ENCODE measurements around the gene BMP2.

The BMP2 gene

DNA sequence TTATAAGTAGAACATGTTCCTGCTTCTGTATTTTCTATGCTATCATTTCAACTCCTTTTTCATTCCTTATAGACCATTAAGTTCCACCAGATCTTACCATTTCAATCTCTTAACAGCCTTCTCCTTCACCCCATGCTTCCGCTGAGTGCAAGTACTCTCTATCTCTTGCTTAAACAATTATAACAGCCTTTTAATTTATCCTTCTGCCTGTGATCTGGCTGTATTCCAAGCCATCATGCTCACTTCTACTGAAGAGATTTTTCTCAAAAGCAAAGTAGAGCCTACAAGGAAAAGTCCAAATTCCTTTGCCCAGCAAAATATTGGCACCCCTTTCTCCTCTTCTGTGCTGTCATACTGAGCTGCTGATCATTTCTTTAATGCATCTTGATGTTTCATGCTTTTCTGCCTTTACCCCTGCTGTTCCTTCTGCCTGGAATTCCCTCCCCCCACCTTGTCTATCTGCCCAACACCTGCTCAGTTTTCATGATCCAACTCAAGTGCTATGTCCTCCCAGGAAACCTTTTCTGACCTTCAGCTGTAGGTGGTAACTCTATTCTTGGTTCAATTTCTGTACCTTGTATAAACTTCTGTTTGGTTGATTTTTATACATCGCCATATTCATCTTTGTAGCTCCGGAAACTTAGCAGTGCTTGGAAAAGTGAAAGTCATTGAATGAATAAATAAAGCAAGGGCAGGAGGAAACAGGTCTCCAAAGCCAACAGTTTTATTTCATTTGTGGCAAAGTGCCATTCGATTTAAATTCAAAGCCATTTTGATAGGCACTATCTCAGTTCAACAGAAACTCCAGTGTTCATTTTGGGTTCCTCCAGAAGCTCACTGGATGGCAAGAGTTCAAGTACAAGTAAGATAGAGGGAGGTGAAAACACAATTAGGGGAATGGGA, 10.5 kb upstream of the BMP2 start:
- no peak overlapping the region for H3K4me2 ChIP-seq (ENCODE audit: low read depth, low read length, poor library complexity, severe bottlenecking)
- H3K36me3 ChIP-seq (ENCODE audit: low read length): no peaks in the 10 kb centered on the region
- H3K27me3 ChIP-seq (ENCODE audit: low read length): no peaks in the 10 kb centered on the region
- H3K9me2 ChIP-seq (replicated peaks; ENCODE audit: insufficient read depth, low read length): no peaks in the 10 kb centered on the region
- H4K20me1 ChIP-seq (ENCODE audit: low read depth, low read length): no peaks in the 10 kb centered on the region
- no peaks in the 10 kb centered on the region for H3F3A ChIP-seq (ENCODE audit: insufficient read depth)
- no peaks in the 10 kb centered on the region for H3K9me3 ChIP-seq (ENCODE audit: insufficient read depth, low read length)
- H3K79me2 ChIP-seq (ENCODE audit: insufficient read depth, low read length): no peaks in the 10 kb centered on the region
- H2AFZ ChIP-seq (ENCODE audit: low read depth, low read length, severe bottlenecking): no peak overlapping the region
- no peak overlapping the region for H3K27ac ChIP-seq (ENCODE audit: low read depth, low read length)
- TF ChIP-seq EZH2phosphoT487 (conservative IDR thresholded peaks at IDR 0.05; ENCODE audit: low read length): no peak
- TF ChIP-seq, protein P1, sequence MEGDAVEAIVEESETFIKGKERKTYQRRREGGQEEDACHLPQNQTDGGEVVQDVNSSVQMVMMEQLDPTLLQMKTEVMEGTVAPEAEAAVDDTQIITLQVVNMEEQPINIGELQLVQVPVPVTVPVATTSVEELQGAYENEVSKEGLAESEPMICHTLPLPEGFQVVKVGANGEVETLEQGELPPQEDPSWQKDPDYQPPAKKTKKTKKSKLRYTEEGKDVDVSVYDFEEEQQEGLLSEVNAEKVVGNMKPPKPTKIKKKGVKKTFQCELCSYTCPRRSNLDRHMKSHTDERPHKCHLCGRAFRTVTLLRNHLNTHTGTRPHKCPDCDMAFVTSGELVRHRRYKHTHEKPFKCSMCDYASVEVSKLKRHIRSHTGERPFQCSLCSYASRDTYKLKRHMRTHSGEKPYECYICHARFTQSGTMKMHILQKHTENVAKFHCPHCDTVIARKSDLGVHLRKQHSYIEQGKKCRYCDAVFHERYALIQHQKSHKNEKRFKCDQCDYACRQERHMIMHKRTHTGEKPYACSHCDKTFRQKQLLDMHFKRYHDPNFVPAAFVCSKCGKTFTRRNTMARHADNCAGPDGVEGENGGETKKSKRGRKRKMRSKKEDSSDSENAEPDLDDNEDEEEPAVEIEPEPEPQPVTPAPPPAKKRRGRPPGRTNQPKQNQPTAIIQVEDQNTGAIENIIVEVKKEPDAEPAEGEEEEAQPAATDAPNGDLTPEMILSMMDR (IDR thresholded peaks at IDR 0.05; ENCODE audit: insufficient read depth, low read length, poor library complexity, severe bottlenecking): no peak
- H3K9ac ChIP-seq (ENCODE audit: low read length): no peak overlapping the region
- H3K4me3 ChIP-seq (ENCODE audit: insufficient read depth, low read length, poor library complexity, severe bottlenecking): no peak overlapping the region

- Histone ChIP-seq H3K79me2 (ENCODE audit: insufficient read depth, low read length) (no peaks in the 10 kb centered on the region), H3K27me3 (ENCODE audit: low read length) (no peaks in the 10 kb centered on the region), H3K27ac (ENCODE audit: low read depth, low read length) (no peak overlapping the region), H3K9me2 (replicated peaks; ENCODE audit: insufficient read depth, low read length) (no peaks in the 10 kb centered on the region), H3K4me2 (ENCODE audit: low read depth, low read length, poor library complexity, severe bottlenecking) (no peak overlapping the region), H3K9ac (ENCODE audit: low read length) (no peak overlapping the region), H3F3A (ENCODE audit: insufficient read depth) (no peaks in the 10 kb centered on the region), H3K9me3 (ENCODE audit: insufficient read depth, low read length) (no peaks in the 10 kb centered on the region), H4K20me1 (ENCODE audit: low read depth, low read length) (no peaks in the 10 kb centered on the region), H3K36me3 (ENCODE audit: low read length) (no peaks in the 10 kb centered on the region), H3K4me3 (ENCODE audit: insufficient read depth, low read length, poor library complexity, severe bottlenecking) (no peak overlapping the region), H2AFZ (ENCODE audit: low read depth, low read length, severe bottlenecking) (no peak overlapping the region)
- no peak for TF ChIP-seq EZH2phosphoT487 (conservative IDR thresholded peaks at IDR 0.05; ENCODE audit: low read length)
- TF ChIP-seq, protein P1 (IDR thresholded peaks at IDR 0.05; ENCODE audit: insufficient read depth, low read length, poor library complexity, severe bottlenecking): no peak
These were observed 2.9 kb upstream of the BMP2 start for GRCh38 chr20:6764619-6765018.

- Histone ChIP-seq H3K4me2 (ENCODE audit: low read depth, low read length, poor library complexity, severe bottlenecking) (no peak overlapping the region), H3K27me3 (ENCODE audit: low read length) (no peaks in the 10 kb centered on the region), H3K4me3 (ENCODE audit: insufficient read depth, low read length, poor library complexity, severe bottlenecking) (no peak overlapping the region)
These were observed 1.9 kb upstream of the BMP2 start for GRCh38 chr20:6765469-6766058.

More at GRCh38 chr20:6765469-6766058, 1.9 kb upstream of the BMP2 start:
- Histone ChIP-seq H3K9me2 (replicated peaks; ENCODE audit: insufficient read depth, low read length) (no peaks in the 10 kb centered on the region), H3K9ac (ENCODE audit: low read length) (no peak overlapping the region), H3K27ac (ENCODE audit: low read depth, low read length) (no peak overlapping the region), H3K9me3 (ENCODE audit: insufficient read depth, low read length) (no peaks in the 10 kb centered on the region), H3K79me2 (ENCODE audit: insufficient read depth, low read length) (no peaks in the 10 kb centered on the region), H2AFZ (ENCODE audit: low read depth, low read length, severe bottlenecking) (no peak overlapping the region), H3K36me3 (ENCODE audit: low read length) (no peaks in the 10 kb centered on the region), H3F3A (ENCODE audit: insufficient read depth) (no peaks in the 10 kb centered on the region), H4K20me1 (ENCODE audit: low read depth, low read length) (no peaks in the 10 kb centered on the region)
- TF ChIP-seq, protein P1 (IDR thresholded peaks at IDR 0.05; ENCODE audit: insufficient read depth, low read length, poor library complexity, severe bottlenecking): peak; percentile 42
- TF ChIP-seq EZH2phosphoT487 (conservative IDR thresholded peaks at IDR 0.05; ENCODE audit: low read length): no peak
